ENCODE results near the gene DNAJC9. TPM values are rescaled to one million over a fixed set of nuclear protein-coding genes. Genes with fewer than 3 reads are reported as not detected.
"Not testable (repeated sequence)": the region's sequence is repeated elsewhere in the genome, so short reads cannot be mapped to it uniquely, and the experiment has no call there.

DNAJC9 gene
- total RNA-seq, 2 donors from 2014 or later, result 13.9 to 17.8 TPM

DNA sequence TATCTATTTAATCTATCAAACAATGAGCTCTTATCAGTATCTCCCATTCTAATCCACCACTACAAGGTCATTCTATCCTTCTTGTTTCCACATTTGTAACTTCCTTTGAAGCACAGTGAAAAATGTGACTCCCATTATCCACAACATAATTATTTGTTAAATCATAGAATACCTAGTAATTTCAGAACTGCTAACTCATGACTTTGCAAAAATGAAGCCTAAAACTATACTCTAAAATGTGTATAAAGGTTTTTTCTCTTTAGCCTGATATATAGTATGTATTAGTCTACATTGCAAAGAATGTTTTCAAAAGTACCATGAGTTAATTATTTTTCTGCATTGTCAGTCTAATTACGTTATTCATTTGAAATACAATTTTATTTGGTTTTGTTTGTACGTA, 17.4 kb upstream of the DNAJC9 start:
- no peak overlapping the region for H3K27ac ChIP-seq
- no peaks in the 10 kb centered on the region for H3K27me3 ChIP-seq (replicated peaks; ENCODE audit: insufficient read depth)
- DNase-seq (ENCODE audit: low spot score), result no peak
- ATAC-seq (ENCODE audit: insufficient number of reproducible peaks, low FRiP score, low read depth), result no peak
- TF ChIP-seq, protein P1, sequence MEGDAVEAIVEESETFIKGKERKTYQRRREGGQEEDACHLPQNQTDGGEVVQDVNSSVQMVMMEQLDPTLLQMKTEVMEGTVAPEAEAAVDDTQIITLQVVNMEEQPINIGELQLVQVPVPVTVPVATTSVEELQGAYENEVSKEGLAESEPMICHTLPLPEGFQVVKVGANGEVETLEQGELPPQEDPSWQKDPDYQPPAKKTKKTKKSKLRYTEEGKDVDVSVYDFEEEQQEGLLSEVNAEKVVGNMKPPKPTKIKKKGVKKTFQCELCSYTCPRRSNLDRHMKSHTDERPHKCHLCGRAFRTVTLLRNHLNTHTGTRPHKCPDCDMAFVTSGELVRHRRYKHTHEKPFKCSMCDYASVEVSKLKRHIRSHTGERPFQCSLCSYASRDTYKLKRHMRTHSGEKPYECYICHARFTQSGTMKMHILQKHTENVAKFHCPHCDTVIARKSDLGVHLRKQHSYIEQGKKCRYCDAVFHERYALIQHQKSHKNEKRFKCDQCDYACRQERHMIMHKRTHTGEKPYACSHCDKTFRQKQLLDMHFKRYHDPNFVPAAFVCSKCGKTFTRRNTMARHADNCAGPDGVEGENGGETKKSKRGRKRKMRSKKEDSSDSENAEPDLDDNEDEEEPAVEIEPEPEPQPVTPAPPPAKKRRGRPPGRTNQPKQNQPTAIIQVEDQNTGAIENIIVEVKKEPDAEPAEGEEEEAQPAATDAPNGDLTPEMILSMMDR (IDR thresholded peaks at IDR 0.05), result no peak
- H3K4me3 ChIP-seq, result no peak overlapping the region
- H3K36me3 ChIP-seq, result no peaks in the 10 kb centered on the region
- no peaks in the 10 kb centered on the region for H3K4me1 ChIP-seq (ENCODE audit: control insufficient read depth in 1 of 2, low read depth in 2 of 2)
- no peaks in the 10 kb centered on the region for H3K9me3 ChIP-seq

- Histone ChIP-seq H3K36me3 (no peaks in the 10 kb centered on the region), H3K4me1 (ENCODE audit: control insufficient read depth in 1 of 2, low read depth in 2 of 2) (no peaks in the 10 kb centered on the region), H3K27ac (no peak overlapping the region), H3K4me3 (no peak overlapping the region), H3K9me3 (no peaks in the 10 kb centered on the region), H3K27me3 (replicated peaks; ENCODE audit: insufficient read depth) (no peaks in the 10 kb centered on the region)
- DNase-seq (ENCODE audit: low spot score), result no peak
- ATAC-seq (ENCODE audit: insufficient number of reproducible peaks, low FRiP score, low read depth), result no peak
- TF ChIP-seq, protein P1 (IDR thresholded peaks at IDR 0.05), result no peak
Observed at GRCh38 chr10:73263693-73264347, 16.8 kb upstream of the DNAJC9 start.

DNA sequence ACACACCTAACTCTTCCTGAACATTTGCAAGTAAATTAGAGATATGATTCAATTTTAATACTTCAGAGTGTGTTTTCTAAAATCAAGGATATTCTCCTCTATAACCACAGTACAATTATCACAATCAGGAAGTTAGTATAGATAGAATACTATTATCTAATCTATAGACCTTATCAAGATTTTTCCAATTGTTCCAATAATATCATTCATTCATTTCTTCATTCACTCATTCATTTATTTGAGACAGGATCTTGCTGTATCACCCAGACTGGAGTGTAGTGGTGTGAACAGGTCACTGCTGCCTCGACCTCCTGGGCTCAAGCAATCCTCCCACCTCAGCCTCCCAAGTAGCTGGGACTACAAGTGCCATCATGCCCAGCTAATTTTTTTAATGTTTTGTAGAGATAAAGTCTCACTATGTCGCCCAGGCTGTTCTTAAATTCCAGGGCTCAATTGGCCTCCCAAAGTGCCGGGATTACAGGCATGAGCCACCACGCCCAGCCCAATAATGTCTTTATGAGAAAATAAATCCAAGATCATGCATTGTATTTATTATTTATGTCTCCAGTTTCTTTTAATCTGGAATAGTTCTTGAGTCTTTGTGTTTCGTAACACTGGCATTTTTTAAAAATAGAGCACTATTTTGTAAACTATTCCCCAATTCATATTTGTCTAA, 16.0 kb upstream of the DNAJC9 start:
- Histone ChIP-seq H3K27ac (no peak overlapping the region), H3K4me1 (ENCODE audit: control insufficient read depth in 1 of 2, low read depth in 2 of 2) (no peaks in the 10 kb centered on the region), H3K36me3 (no peaks in the 10 kb centered on the region), H3K9me3 (no peaks in the 10 kb centered on the region), H3K4me3 (no peak overlapping the region), H3K27me3 (replicated peaks; ENCODE audit: insufficient read depth) (no peaks in the 10 kb centered on the region)
- TF ChIP-seq, protein P1 (IDR thresholded peaks at IDR 0.05), result no peak
- ATAC-seq (ENCODE audit: insufficient number of reproducible peaks, low FRiP score, low read depth) (no peak), DNase-seq (ENCODE audit: low spot score) (no peak)

DNA sequence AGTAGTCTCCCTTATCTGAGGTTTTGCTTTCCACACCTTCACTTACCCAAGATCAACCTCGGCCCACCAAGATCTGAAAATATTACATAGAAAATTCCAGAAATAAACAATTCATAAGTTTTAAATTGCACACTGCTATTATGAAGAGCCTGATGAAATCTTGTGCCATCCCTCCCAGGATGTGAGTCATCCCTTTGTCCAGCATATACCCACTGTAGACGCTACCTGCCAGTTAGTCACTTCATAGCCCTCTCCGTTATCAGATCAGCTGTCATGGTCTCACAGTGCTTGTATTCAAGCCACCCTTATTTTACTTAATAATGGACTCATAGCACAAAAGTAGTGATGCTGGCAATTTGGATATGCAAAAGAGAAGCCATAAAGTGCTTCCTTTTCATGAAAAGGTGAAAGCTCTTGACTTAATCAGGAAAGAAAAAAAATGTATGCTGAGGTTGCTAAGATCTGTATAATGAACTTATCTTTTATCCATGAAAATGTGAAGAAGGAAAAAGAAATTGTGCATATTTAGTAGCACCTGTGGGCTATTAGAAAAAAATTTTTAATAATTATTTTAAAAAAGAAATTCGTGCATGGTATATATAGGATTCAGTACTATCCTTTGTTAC, 15.2 kb upstream of the DNAJC9 start:
- H3K4me1 ChIP-seq (ENCODE audit: control insufficient read depth in 1 of 2, low read depth in 2 of 2), result no peaks in the 10 kb centered on the region
- no peaks in the 10 kb centered on the region for H3K9me3 ChIP-seq
- DNase-seq (ENCODE audit: low spot score), result no peak
- H3K36me3 ChIP-seq, result no peaks in the 10 kb centered on the region
- no peak overlapping the region for H3K4me3 ChIP-seq
- no peak for ATAC-seq (ENCODE audit: insufficient number of reproducible peaks, low FRiP score, low read depth)
- TF ChIP-seq, protein P1 (IDR thresholded peaks at IDR 0.05), result no peak
- H3K27ac ChIP-seq, result no peak overlapping the region
- no peaks in the 10 kb centered on the region for H3K27me3 ChIP-seq (replicated peaks; ENCODE audit: insufficient read depth)

DNA sequence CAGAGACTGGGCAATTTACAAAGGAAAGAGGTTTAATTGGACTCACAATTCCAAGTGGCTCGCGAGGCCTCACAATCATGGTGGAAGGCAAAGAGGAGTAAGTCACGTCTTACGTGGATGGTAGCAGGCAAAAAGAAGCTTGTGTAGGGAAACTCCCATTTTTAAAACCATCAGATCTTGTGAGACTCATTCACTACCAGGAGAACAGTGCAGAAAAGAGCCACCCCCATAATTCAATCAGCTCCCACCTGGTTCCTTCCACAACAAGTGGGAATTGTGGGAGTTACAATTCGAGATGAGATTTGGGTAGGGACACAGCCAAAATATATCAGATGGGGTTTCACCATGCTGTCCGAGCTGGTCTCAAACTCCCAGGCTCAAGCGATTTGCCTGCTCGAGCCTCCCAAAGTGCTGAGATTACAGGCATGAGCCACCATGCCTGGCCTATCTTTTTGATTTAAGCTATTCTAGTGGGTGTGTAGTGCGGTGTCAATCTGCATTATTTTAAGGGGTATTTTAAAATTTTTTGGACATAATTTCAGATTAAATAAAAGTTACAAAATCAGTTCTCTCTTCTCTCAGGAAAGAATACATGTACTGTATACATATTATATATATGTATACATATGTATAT, 14.4 kb upstream of the DNAJC9 start:
- TF ChIP-seq, protein P1 (IDR thresholded peaks at IDR 0.05), result no peak
- no peaks in the 10 kb centered on the region for H3K4me1 ChIP-seq (ENCODE audit: control insufficient read depth in 1 of 2, low read depth in 2 of 2)
- H3K4me3 ChIP-seq, result no peak overlapping the region
- H3K27ac ChIP-seq, result no peak overlapping the region
- ATAC-seq (ENCODE audit: insufficient number of reproducible peaks, low FRiP score, low read depth), result no peak
- DNase-seq (ENCODE audit: low spot score), result no peak
- no peaks in the 10 kb centered on the region for H3K9me3 ChIP-seq
- no peaks in the 10 kb centered on the region for H3K36me3 ChIP-seq
- H3K27me3 ChIP-seq (replicated peaks; ENCODE audit: insufficient read depth), result no peaks in the 10 kb centered on the region

DNA sequence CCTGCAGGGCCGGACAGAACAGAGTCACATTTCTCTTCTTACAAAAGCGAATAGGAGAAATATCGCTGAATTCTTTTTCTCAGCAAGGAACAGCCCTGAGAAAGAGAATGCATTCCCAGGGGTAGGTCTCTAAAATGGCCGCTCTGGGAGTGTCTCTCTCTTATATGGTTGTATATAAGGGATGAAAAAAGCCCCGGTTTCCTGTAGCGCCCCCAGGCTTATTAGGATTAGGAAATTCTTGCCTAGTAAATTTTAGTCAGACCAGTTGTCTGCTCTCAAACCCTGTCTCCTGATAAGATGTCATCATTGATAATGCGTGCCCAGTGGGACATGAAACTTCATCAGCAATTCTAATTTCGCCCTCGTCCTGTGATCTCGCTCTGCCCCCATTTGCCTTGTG, 11.6 kb upstream of the DNAJC9 start:
- ATAC-seq (ENCODE audit: insufficient number of reproducible peaks, low FRiP score, low read depth); DNase-seq (ENCODE audit: low spot score); H3K36me3 ChIP-seq; H3K27ac ChIP-seq; H3K4me3 ChIP-seq; H3K27me3 ChIP-seq (replicated peaks; ENCODE audit: insufficient read depth); H3K4me1 ChIP-seq (ENCODE audit: control insufficient read depth in 1 of 2, low read depth in 2 of 2); H3K9me3 ChIP-seq: not testable (repeated sequence)
